Panc1 (cell line): ENCODE measurements around the gene SCLT1. TPM values are rescaled to one million over a fixed set of nuclear protein-coding genes. Genes with fewer than 3 reads are reported as not detected.

ENCODE experiments used
- ATAC-seq: fragments of 200-7000 bp; cut with Tn5 transposase; 2 replicates; pipeline ENCODE4 v1.9.1; 2020; ENCODE audit warnings: mild to moderate bottlenecking, moderate library complexity
- BruUV-seq: library from RNA; stranded (reverse); fragments of 400-500 nt; replicated peaks from 2 replicates; lab custom pipeline; 2021; lab: Mats Ljungman, UMichigan
- CTCF ChIA-PET: fragments of 300-600 bp; sonication (Branson Sonifier 250); formaldehyde crosslinking; loops from one replicate; lab custom pipeline; 2022; ENCODE audit warnings: antibody characterized with exemption; lab: Charles Lee
- POLR2A ChIA-PET: fragments of 300-600 bp; sonication (Branson Sonifier 250); formaldehyde crosslinking; loops from one replicate; lab custom pipeline; 2022; ENCODE audit warnings: antibody characterized with exemption; lab: Charles Lee
- DNase-seq: peaks from one replicate; pipeline ENCODE4 v3.0.0-alpha.2; 2010; ENCODE audit warnings: low read depth, low spot score
- H3K27ac ChIP-seq: 2 replicates; pipeline ENCODE4 v1.5.1; 2011; ENCODE audit warnings: mild to moderate bottlenecking, low read length, inconsistent platforms
- H3K27me3 ChIP-seq: fragments of 200-500 bp; sonication (Bioruptor generic); 2 replicates; pipeline ENCODE4 v1.6.0; 2014; ENCODE audit warnings: low read length, inconsistent platforms; ENCODE audit not compliant: control insufficient read depth, insufficient read depth
- H3K36me3 ChIP-seq: fragments of 200-500 bp; sonication (Bioruptor generic); 2 replicates; pipeline ENCODE4 v1.5.1; 2014; ENCODE audit warnings: inconsistent platforms, mild to moderate bottlenecking, low read length, moderate library complexity; ENCODE audit not compliant: control insufficient read depth, insufficient read depth
- H3K4me1 ChIP-seq: 2 replicates; pipeline ENCODE4 v1.5.1; 2011; ENCODE audit warnings: inconsistent platforms, mild to moderate bottlenecking, low read length, moderate library complexity; ENCODE audit not compliant: control insufficient read depth, insufficient read depth
- H3K4me3 ChIP-seq, 2 experiments: 2 replicates each; pipeline ENCODE4 v1.5.1; 2011 to 2012; ENCODE audit warnings: low read depth in 2 of 2, low read length in 2 of 2, mild to moderate bottlenecking in 2 of 2, inconsistent platforms in 1 of 2, moderate library complexity in 1 of 2
- H3K9me3 ChIP-seq: fragments of 200-500 bp; sonication (Bioruptor generic); 2 replicates; pipeline ENCODE4 v1.5.1; 2014; ENCODE audit warnings: low read depth, mild to moderate bottlenecking, inconsistent platforms, low read length, moderate library complexity; ENCODE audit not compliant: control insufficient read depth, insufficient read depth
- POLR2AphosphoS5 ChIP-seq: IDR thresholded peaks from 2 replicates; pipeline ENCODE4 v1.6.1; 2012; ENCODE audit warnings: mild to moderate bottlenecking, low read depth, low read length, moderate library complexity
- SIN3A ChIP-seq: IDR thresholded peaks from 2 replicates; pipeline ENCODE4 v1.6.1; 2012; ENCODE audit warnings: low read depth, mild to moderate bottlenecking, low read length, moderate library complexity, borderline replicate concordance; ENCODE audit not compliant: insufficient read depth
- TCF7L2 ChIP-seq: IDR thresholded peaks from 2 replicates; pipeline ENCODE4 v1.6.1; 2011; ENCODE audit warnings: mild to moderate bottlenecking, low read depth, low read length, inconsistent platforms
- in situ Hi-C: cut with HindIII; loops from 2 replicates; pipeline ENCODE4 v1.10.0; 2016; ENCODE audit warnings: low sequenced_read_pairs, low pct_unique_long_range_greater_than_20kb
- intact Hi-C: fragments of 100-400 bp; cut with micrococcal nuclease; formaldehyde crosslinking; loops from one replicate; pipeline ENCODE4 v1.10.0; 2022; ENCODE audit not compliant: unreplicated experiment
- total RNA-seq: library from RNA; stranded (reverse); gene quantifications from one replicate; pipeline ENCODE4 v1.2.1, GENCODE V29; 2021; ENCODE audit not compliant: unreplicated experiment
- TF ChIP-seq, protein P1 (sequence below), 2 experiments: IDR thresholded peaks; 2 replicates each; pipeline ENCODE4 v1.6.1; 2011 to 2012; ENCODE audit warnings: low read depth in 2 of 2, control low read depth in 1 of 2, low read length in 1 of 2, mild to moderate bottlenecking in 1 of 2, moderate library complexity in 1 of 2; ENCODE audit not compliant: insufficient read depth in 1 of 2
- TF ChIP-seq, protein P2 (sequence below): fragments of 450-650 bp; IDR thresholded peaks from 2 replicates; pipeline ENCODE4 v1.5.1; 2017; ENCODE audit warnings: mild to moderate bottlenecking

Gene SCLT1
- total RNA-seq, 1 experiment from 2014 or later, result 9.7 TPM

DNA sequence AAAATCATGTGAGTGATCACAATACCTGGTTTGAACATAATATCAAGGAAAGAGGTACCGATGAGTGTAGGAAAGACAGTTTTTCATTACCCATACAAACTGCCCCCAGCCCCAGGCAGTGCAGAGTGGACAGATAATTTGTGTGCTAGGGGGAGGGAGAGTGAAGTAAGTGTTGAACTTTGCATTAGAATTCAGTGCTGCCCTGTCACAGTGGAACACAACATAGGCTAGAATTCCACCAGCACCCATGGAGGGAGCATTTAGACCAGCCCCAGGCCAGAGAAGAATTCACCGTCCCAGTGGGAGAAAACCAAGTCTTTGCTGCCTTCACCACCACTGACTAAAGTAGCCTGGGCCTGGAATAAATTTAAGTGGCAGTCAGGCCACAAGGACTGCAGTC, 107.3 kb downstream of the SCLT1 start:
- Histone ChIP-seq H3K36me3 (no peaks in the 10 kb centered on the region), H3K9me3 (no peaks in the 10 kb centered on the region), H3K4me1 (no peaks in the 10 kb centered on the region), H3K4me3 (no peak overlapping the region), H3K27me3 (no peaks in the 10 kb centered on the region), H3K27ac (no peak overlapping the region)
- CTCF ChIA-PET, result no interaction called here
- DNase-seq (no peak), ATAC-seq (no peak)
- POLR2A ChIA-PET, result no interaction called here
- in situ Hi-C loops (no loop called here), intact Hi-C loops (no loop called here)
- TF ChIP-seq, protein P1, sequence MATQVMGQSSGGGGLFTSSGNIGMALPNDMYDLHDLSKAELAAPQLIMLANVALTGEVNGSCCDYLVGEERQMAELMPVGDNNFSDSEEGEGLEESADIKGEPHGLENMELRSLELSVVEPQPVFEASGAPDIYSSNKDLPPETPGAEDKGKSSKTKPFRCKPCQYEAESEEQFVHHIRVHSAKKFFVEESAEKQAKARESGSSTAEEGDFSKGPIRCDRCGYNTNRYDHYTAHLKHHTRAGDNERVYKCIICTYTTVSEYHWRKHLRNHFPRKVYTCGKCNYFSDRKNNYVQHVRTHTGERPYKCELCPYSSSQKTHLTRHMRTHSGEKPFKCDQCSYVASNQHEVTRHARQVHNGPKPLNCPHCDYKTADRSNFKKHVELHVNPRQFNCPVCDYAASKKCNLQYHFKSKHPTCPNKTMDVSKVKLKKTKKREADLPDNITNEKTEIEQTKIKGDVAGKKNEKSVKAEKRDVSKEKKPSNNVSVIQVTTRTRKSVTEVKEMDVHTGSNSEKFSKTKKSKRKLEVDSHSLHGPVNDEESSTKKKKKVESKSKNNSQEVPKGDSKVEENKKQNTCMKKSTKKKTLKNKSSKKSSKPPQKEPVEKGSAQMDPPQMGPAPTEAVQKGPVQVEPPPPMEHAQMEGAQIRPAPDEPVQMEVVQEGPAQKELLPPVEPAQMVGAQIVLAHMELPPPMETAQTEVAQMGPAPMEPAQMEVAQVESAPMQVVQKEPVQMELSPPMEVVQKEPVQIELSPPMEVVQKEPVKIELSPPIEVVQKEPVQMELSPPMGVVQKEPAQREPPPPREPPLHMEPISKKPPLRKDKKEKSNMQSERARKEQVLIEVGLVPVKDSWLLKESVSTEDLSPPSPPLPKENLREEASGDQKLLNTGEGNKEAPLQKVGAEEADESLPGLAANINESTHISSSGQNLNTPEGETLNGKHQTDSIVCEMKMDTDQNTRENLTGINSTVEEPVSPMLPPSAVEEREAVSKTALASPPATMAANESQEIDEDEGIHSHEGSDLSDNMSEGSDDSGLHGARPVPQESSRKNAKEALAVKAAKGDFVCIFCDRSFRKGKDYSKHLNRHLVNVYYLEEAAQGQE (IDR thresholded peaks at IDR 0.05; ENCODE audit: insufficient read depth in 1 of 2, low read depth in 2 of 2, low read length in 1 of 2), result no peak
- TF ChIP-seq SIN3A (no peak), TCF7L2 (no peak), POLR2AphosphoS5 (no peak)
- TF ChIP-seq, protein P2, sequence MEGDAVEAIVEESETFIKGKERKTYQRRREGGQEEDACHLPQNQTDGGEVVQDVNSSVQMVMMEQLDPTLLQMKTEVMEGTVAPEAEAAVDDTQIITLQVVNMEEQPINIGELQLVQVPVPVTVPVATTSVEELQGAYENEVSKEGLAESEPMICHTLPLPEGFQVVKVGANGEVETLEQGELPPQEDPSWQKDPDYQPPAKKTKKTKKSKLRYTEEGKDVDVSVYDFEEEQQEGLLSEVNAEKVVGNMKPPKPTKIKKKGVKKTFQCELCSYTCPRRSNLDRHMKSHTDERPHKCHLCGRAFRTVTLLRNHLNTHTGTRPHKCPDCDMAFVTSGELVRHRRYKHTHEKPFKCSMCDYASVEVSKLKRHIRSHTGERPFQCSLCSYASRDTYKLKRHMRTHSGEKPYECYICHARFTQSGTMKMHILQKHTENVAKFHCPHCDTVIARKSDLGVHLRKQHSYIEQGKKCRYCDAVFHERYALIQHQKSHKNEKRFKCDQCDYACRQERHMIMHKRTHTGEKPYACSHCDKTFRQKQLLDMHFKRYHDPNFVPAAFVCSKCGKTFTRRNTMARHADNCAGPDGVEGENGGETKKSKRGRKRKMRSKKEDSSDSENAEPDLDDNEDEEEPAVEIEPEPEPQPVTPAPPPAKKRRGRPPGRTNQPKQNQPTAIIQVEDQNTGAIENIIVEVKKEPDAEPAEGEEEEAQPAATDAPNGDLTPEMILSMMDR, result no peak
- BruUV-seq, result no TSS peak

DNA sequence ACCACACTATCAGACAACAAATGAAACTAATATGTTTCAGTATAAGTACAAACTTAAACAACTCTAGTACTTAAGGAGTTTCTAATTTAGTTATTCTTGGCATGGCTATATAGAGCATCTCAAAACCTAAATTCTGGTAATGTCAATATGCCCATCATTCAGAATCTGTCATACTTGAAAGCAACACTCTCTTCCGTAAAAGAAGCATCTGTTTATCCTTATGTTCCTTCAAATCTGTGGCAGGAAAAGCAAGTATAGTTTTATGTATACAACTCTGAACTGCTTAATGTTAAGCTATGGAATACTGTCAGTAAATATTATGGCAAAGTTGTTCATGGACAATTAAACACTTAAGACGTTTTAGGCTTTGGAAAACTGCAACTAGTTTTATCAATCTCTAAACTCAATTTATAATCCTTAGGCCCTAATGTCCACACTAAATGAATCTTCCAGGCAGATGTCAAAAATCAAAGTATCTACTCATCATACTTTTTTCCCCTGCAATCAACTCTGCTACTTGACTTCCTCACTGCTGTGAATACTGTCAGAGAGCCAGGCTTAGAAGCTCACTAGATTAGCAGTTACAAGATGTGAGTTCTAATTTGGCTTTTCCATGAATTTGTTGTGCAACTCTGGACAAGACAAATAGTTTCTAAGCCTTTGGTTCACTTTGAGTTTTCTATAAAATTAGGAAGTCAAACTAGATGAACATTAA, 109.4 kb downstream of the SCLT1 start:
- H3K4me1 ChIP-seq, result no peaks in the 10 kb centered on the region
- no peak for TF ChIP-seq TCF7L2
- TF ChIP-seq, protein P1 (IDR thresholded peaks at IDR 0.05; ENCODE audit: insufficient read depth in 1 of 2, low read depth in 2 of 2, low read length in 1 of 2), result no peak
- TF ChIP-seq, protein P2, result no peak
- no peak for TF ChIP-seq POLR2AphosphoS5
- TF ChIP-seq SIN3A, result no peak
- POLR2A ChIA-PET, result no interaction called here
- no peaks in the 10 kb centered on the region for H3K27me3 ChIP-seq
- H3K9me3 ChIP-seq, result no peaks in the 10 kb centered on the region
- CTCF ChIA-PET, result no interaction called here
- H3K4me3 ChIP-seq, result no peak overlapping the region
- H3K27ac ChIP-seq, result no peak overlapping the region
- ATAC-seq (no peak), DNase-seq (no peak)
- intact Hi-C loops, result no loop called here
- in situ Hi-C loops, result no loop called here
- no TSS peak for BruUV-seq
- H3K36me3 ChIP-seq, result no peaks in the 10 kb centered on the region
